GM23338 (cell line): ENCODE measurements around the gene NOP9.

ENCODE experiments used
- EZH2 ChIP-seq: fragments of 200-600 bp; sonication (generic); IDR thresholded peaks from one replicate; pipeline ENCODE4 v1.8.0; 2017; ENCODE audit warnings: antibody characterized with exemption, mild to moderate bottlenecking, low read depth; ENCODE audit not compliant: unreplicated experiment
- EZH2phosphoT487 ChIP-seq: fragments of 200-600 bp; sonication (generic); IDR thresholded peaks from one replicate; pipeline ENCODE4 v1.8.1; 2018; ENCODE audit warnings: antibody characterized with exemption; ENCODE audit not compliant: unreplicated experiment
- POLR2AphosphoS5 ChIP-seq: IDR thresholded peaks from 2 replicates; pipeline ENCODE4 v1.6.1; 2016; ENCODE audit warnings: antibody characterized with exemption, low read depth
- TF ChIP-seq, protein P1 (sequence below), 2 experiments: fragments of 200-600 bp in 1 of 2; sonication (generic) in 1 of 2; conservative IDR thresholded peaks; 2 replicates each; pipeline versions ENCODE4 v1.5.1 to v1.6.1; 2016 to 2017; ENCODE audit warnings: antibody characterized with exemption in 2 of 2, low read depth in 2 of 2, mild to moderate bottlenecking in 2 of 2, moderate library complexity in 1 of 2

DNA sequence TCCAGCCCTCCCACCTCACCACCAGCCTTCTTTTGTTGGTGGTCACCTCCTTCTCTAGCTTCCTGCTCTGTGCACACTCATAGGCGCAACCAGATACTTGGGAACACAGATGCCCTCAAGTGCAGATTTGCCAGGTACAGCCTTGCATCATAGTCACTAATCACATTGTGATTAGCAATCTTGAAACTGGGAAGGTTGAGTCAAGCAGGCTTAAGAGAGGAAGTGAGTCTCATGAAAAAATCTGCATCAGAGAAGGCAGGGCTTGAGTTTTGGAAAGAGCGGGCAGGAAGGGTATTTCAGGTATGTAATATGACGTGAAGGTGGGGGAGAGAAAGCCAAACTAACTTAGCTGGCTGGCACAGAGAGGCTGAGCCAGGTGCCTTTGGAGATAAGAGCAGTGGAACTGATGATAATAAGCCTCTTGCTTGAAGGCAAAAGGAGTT lies 25.5 kb upstream of the NOP9 start:
- TF ChIP-seq EZH2, result no peak
- TF ChIP-seq, protein P1, sequence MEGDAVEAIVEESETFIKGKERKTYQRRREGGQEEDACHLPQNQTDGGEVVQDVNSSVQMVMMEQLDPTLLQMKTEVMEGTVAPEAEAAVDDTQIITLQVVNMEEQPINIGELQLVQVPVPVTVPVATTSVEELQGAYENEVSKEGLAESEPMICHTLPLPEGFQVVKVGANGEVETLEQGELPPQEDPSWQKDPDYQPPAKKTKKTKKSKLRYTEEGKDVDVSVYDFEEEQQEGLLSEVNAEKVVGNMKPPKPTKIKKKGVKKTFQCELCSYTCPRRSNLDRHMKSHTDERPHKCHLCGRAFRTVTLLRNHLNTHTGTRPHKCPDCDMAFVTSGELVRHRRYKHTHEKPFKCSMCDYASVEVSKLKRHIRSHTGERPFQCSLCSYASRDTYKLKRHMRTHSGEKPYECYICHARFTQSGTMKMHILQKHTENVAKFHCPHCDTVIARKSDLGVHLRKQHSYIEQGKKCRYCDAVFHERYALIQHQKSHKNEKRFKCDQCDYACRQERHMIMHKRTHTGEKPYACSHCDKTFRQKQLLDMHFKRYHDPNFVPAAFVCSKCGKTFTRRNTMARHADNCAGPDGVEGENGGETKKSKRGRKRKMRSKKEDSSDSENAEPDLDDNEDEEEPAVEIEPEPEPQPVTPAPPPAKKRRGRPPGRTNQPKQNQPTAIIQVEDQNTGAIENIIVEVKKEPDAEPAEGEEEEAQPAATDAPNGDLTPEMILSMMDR (conservative IDR thresholded peaks at IDR 0.05; ENCODE audit: low read depth in 2 of 2), result no peak
- TF ChIP-seq POLR2AphosphoS5, result no peak
- no peak for TF ChIP-seq EZH2phosphoT487
